Astrocyte of the cerebellum (primary cell): ENCODE measurements around the gene RFX6.

Experiments
- DNase-seq: peaks from one replicate; pipeline ENCODE4 v3.0.0-alpha.2; 2011; ENCODE audit warnings: low read depth
- H3K4me3 ChIP-seq: 2 replicates; pipeline ENCODE4 v1.5.1; 2011; ENCODE audit warnings: mild to moderate bottlenecking, low read depth, low read length, moderate library complexity
- CTCF ChIP-seq: IDR thresholded peaks from 2 replicates; pipeline ENCODE4 v1.5.1; 2012; ENCODE audit warnings: low read length, low read depth, moderate library complexity, mild to moderate bottlenecking; ENCODE audit errors: missing control alignments
- in situ Hi-C: cut with HindIII; loops from 2 replicates; pipeline ENCODE4 v1.10.0; 2017; ENCODE audit warnings: low sequenced_read_pairs

Gene RFX6

GRCh38 chr6:116955773-116956172 is 78.7 kb downstream of the RFX6 start:
- in situ Hi-C loops, result no loop called here
- TF ChIP-seq CTCF, result no peak
- H3K4me3 ChIP-seq, result no peak overlapping the region
- no peak for DNase-seq

GRCh38 chr6:116963972-116964371 is 86.9 kb downstream of the RFX6 start:
- H3K4me3 ChIP-seq, result no peak overlapping the region
- no peak for TF ChIP-seq CTCF
- in situ Hi-C loops, result no loop called here
- DNase-seq, result no peak

- DNase-seq, result no peak
- TF ChIP-seq CTCF, result no peak
- H3K4me3 ChIP-seq, result no peak overlapping the region
- in situ Hi-C loops, result no loop called here
Measured at GRCh38 chr6:116966675-116967576, 89.9 kb downstream of the RFX6 start.

- no peak overlapping the region for H3K4me3 ChIP-seq
- TF ChIP-seq CTCF, result peak; percentile 83
- DNase-seq, result peak; percentile 48
- in situ Hi-C loops, result no loop called here
Measured at GRCh38 chr6:116969211-116969863, 92.3 kb downstream of the RFX6 start.

- no peak overlapping the region for H3K4me3 ChIP-seq
- in situ Hi-C loops, result no loop called here
- peak; percentile 24 for DNase-seq
- TF ChIP-seq CTCF, result peak; percentile 62
Measured at GRCh38 chr6:116971959-116972358, 94.9 kb downstream of the RFX6 start.

GRCh38 chr6:116973976-116974375 is 96.9 kb downstream of the RFX6 start:
- no peak for TF ChIP-seq CTCF
- DNase-seq, result no peak
- H3K4me3 ChIP-seq, result no peak overlapping the region
- in situ Hi-C loops, result no loop called here
